LNCaP clone FGC (cell line): Measurements from ENCODE around the gene AHI1.

ENCODE experiments used
- DNase-seq: peaks from one replicate; pipeline ENCODE4 v3.0.0-alpha.2; 2011; ENCODE audit warnings: low read depth
- H3K4me3 ChIP-seq: 2 replicates; pipeline ENCODE4 v1.5.1; 2011; ENCODE audit warnings: mild to moderate bottlenecking, low read depth, low read length, control low read depth
- CTCF ChIP-seq: IDR thresholded peaks from 2 replicates; pipeline ENCODE4 v1.5.1; 2012; ENCODE audit warnings: mild to moderate bottlenecking; ENCODE audit not compliant: control insufficient read depth, insufficient read depth; ENCODE audit errors: extremely low read depth

Gene AHI1

GRCh38 chr6:135464634-135465033, 32.9 kb downstream of the AHI1 start:
- H3K4me3 ChIP-seq, result no peak overlapping the region
- no peak for TF ChIP-seq CTCF
- DNase-seq, result no peak

GRCh38 chr6:135461208-135461607, 36.3 kb downstream of the AHI1 start:
- DNase-seq, result no peak
- TF ChIP-seq CTCF, result no peak
- H3K4me3 ChIP-seq, result no peak overlapping the region

GRCh38 chr6:135458051-135458450, 39.5 kb downstream of the AHI1 start:
- TF ChIP-seq CTCF, result no peak
- DNase-seq, result no peak
- no peak overlapping the region for H3K4me3 ChIP-seq

- peak; percentile 53 for TF ChIP-seq CTCF
- no peak overlapping the region for H3K4me3 ChIP-seq
- peak; percentile 15 for DNase-seq
These were observed 45.8 kb downstream of the AHI1 start for GRCh38 chr6:135451617-135452190.

GRCh38 chr6:135449246-135449645, 48.3 kb downstream of the AHI1 start:
- H3K4me3 ChIP-seq, result no peak overlapping the region
- TF ChIP-seq CTCF, result no peak
- no peak for DNase-seq

- H3K4me3 ChIP-seq, result no peak overlapping the region
- DNase-seq, result no peak
- TF ChIP-seq CTCF, result no peak
These were observed 57.3 kb downstream of the AHI1 start for GRCh38 chr6:135440087-135440792.

GRCh38 chr6:135439549-135439948, 58.0 kb downstream of the AHI1 start:
- TF ChIP-seq CTCF, result no peak

More at GRCh38 chr6:135439549-135439948, 58.0 kb downstream of the AHI1 start:
- no peak for DNase-seq
- no peak overlapping the region for H3K4me3 ChIP-seq
